SJSA1 (cell line): ENCODE measurements around the gene PCLO. TPM values are rescaled to one million over a fixed set of nuclear protein-coding genes. Genes with fewer than 3 reads are reported as not detected.
"Not testable (repeated sequence)": the region's sequence is repeated elsewhere in the genome, so short reads cannot be mapped to it uniquely, and the experiment has no call there.

Experiments
- DNase-seq, 2 experiments: peaks; one replicate each; pipeline ENCODE4 v3.0.0-alpha.2; 2015 to 2020; ENCODE audit warnings: low spot score in 2 of 2, low read depth in 1 of 2
- H3K27ac ChIP-seq: fragments of 250-450 bp; sonication (Bioruptor Pico); 2 replicates; pipeline ENCODE4 v1.5.1; 2020; ENCODE audit warnings: mild to moderate bottlenecking, moderate library complexity
- H3K27me3 ChIP-seq: fragments of 250-450 bp; sonication (Bioruptor Pico); replicated peaks from 2 replicates; pipeline ENCODE4 v1.5.1; 2020; ENCODE audit warnings: mild to moderate bottlenecking, moderate library complexity
- H3K36me3 ChIP-seq: fragments of 250-450 bp; sonication (Bioruptor Pico); 2 replicates; pipeline ENCODE4 v1.5.1; 2020; ENCODE audit warnings: mild to moderate bottlenecking
- H3K4me1 ChIP-seq: fragments of 250-450 bp; sonication (Bioruptor Pico); replicated peaks from 2 replicates; pipeline ENCODE4 v1.6.1; 2021; ENCODE audit warnings: mild to moderate bottlenecking
- H3K4me3 ChIP-seq: fragments of 250-450 bp; sonication (Bioruptor Pico); 2 replicates; pipeline ENCODE4 v1.5.1; 2020; ENCODE audit warnings: mild to moderate bottlenecking
- H3K9me3 ChIP-seq: fragments of 250-450 bp; sonication (Bioruptor Pico); replicated peaks from 2 replicates; pipeline ENCODE4 v1.5.1; 2020; ENCODE audit warnings: mild to moderate bottlenecking
- total RNA-seq: library from RNA; depleted of rRNA; stranded (reverse); fragments of >200 nt; shearing (Covaris generic); gene quantifications from 2 replicates; pipeline ENCODE4 v1.2.3, GENCODE V29; 2014

The PCLO gene
- total RNA-seq, 1 experiment from 2014 or later = 1.1 TPM

GRCh38 chr7:83058667-83059066 lies 104.0 kb downstream of the PCLO start:
- DNase-seq = no peak
- no peaks in the 10 kb centered on the region for H3K4me1 ChIP-seq
- no peaks in the 10 kb centered on the region for H3K36me3 ChIP-seq
- H3K4me3 ChIP-seq = no peak overlapping the region
- H3K9me3 ChIP-seq = no peaks in the 10 kb centered on the region
- H3K27me3 ChIP-seq = no peaks in the 10 kb centered on the region
- no peak overlapping the region for H3K27ac ChIP-seq

GRCh38 chr7:83055197-83055596 lies 107.5 kb downstream of the PCLO start:
- Histone ChIP-seq H3K36me3 (no peaks in the 10 kb centered on the region), H3K9me3 (no peaks in the 10 kb centered on the region), H3K27me3 (no peaks in the 10 kb centered on the region; the same call in 1 of the 2 replicates)

GRCh38 chr7:83054472-83054871 lies 108.2 kb downstream of the PCLO start:
- no peaks in the 10 kb centered on the region for H3K9me3 ChIP-seq
- H3K4me3 ChIP-seq = no peak overlapping the region
- no peaks in the 10 kb centered on the region; the same call in 1 of the 2 replicates for H3K27me3 ChIP-seq
- no peaks in the 10 kb centered on the region for H3K4me1 ChIP-seq
- no peak for DNase-seq
- H3K27ac ChIP-seq = no peak overlapping the region
- H3K36me3 ChIP-seq = no peaks in the 10 kb centered on the region

More at GRCh38 chr7:83055197-83055596, 107.5 kb downstream of the PCLO start:
- H3K27ac ChIP-seq = no peak overlapping the region
- no peaks in the 10 kb centered on the region for H3K4me1 ChIP-seq
- no peak for DNase-seq
- H3K4me3 ChIP-seq = no peak overlapping the region

- Histone ChIP-seq H3K9me3 (no peaks in the 10 kb centered on the region), H3K27me3 (no peaks in the 10 kb centered on the region; the same call in 1 of the 2 replicates), H3K27ac (no peak overlapping the region), H3K36me3 (no peaks in the 10 kb centered on the region), H3K4me1 (no peaks in the 10 kb centered on the region), H3K4me3 (no peak overlapping the region)
- DNase-seq = no peak
Measured at GRCh38 chr7:83053965-83054364, 108.7 kb downstream of the PCLO start.

GRCh38 chr7:83040484-83040883 lies 122.2 kb downstream of the PCLO start:
- no peaks in the 10 kb centered on the region for H3K4me1 ChIP-seq
- H3K27ac ChIP-seq = no peak overlapping the region
- H3K36me3 ChIP-seq = no peaks in the 10 kb centered on the region
- no peaks in the 10 kb centered on the region for H3K9me3 ChIP-seq
- no peak overlapping the region for H3K4me3 ChIP-seq
- no peaks in the 10 kb centered on the region for H3K27me3 ChIP-seq
- no peak for DNase-seq

GRCh38 chr7:83038787-83039186 lies 123.9 kb downstream of the PCLO start:
- Histone ChIP-seq H3K36me3 (no peaks in the 10 kb centered on the region), H3K27ac (no peak overlapping the region), H3K27me3 (no peaks in the 10 kb centered on the region), H3K4me1 (no peaks in the 10 kb centered on the region), H3K9me3 (no peaks in the 10 kb centered on the region), H3K4me3 (no peak overlapping the region)
- peak in 1 of 2 experiments; percentile 10 for DNase-seq

- H3K4me1 ChIP-seq = no peaks in the 10 kb centered on the region
- no peak for DNase-seq
- no peak overlapping the region for H3K4me3 ChIP-seq
- H3K9me3 ChIP-seq = no peaks in the 10 kb centered on the region
- no peak overlapping the region for H3K27ac ChIP-seq
- no peaks in the 10 kb centered on the region for H3K36me3 ChIP-seq
- H3K27me3 ChIP-seq = no peaks in the 10 kb centered on the region
Measured at GRCh38 chr7:83036721-83037380, 125.8 kb downstream of the PCLO start.

- Histone ChIP-seq H3K4me1 (no peaks in the 10 kb centered on the region), H3K27ac (no peak overlapping the region), H3K27me3 (no peaks in the 10 kb centered on the region), H3K9me3 (no peaks in the 10 kb centered on the region), H3K4me3 (no peak overlapping the region), H3K36me3 (no peaks in the 10 kb centered on the region)
- no peak for DNase-seq
Measured at GRCh38 chr7:83036130-83036529, 126.6 kb downstream of the PCLO start.

GRCh38 chr7:83032195-83032594 lies 130.5 kb downstream of the PCLO start:
- no peak for DNase-seq
- Histone ChIP-seq H3K36me3 (no peaks in the 10 kb centered on the region), H3K4me3 (no peak overlapping the region), H3K27me3 (no peaks in the 10 kb centered on the region), H3K4me1 (no peaks in the 10 kb centered on the region), H3K9me3 (no peaks in the 10 kb centered on the region), H3K27ac (no peak overlapping the region)

GRCh38 chr7:83023817-83024665 lies 138.6 kb downstream of the PCLO start:
- H3K9me3 ChIP-seq, DNase-seq, H3K27ac ChIP-seq, H3K4me1 ChIP-seq, H3K4me3 ChIP-seq, H3K36me3 ChIP-seq, H3K27me3 ChIP-seq: not testable (repeated sequence)

GRCh38 chr7:83021032-83021431 lies 141.7 kb downstream of the PCLO start:
- DNase-seq = no peak
- Histone ChIP-seq H3K27ac (no peak overlapping the region), H3K27me3 (no peaks in the 10 kb centered on the region), H3K4me1 (no peaks in the 10 kb centered on the region), H3K36me3 (no peaks in the 10 kb centered on the region), H3K9me3 (no peaks in the 10 kb centered on the region), H3K4me3 (no peak overlapping the region)

GRCh38 chr7:83020161-83020560 lies 142.5 kb downstream of the PCLO start:
- no peak overlapping the region for H3K4me3 ChIP-seq
- H3K9me3 ChIP-seq = no peaks in the 10 kb centered on the region
- H3K27ac ChIP-seq = no peak overlapping the region
- no peak for DNase-seq
- H3K27me3 ChIP-seq = no peaks in the 10 kb centered on the region
- no peaks in the 10 kb centered on the region for H3K36me3 ChIP-seq
- no peaks in the 10 kb centered on the region for H3K4me1 ChIP-seq

GRCh38 chr7:83015916-83016315 lies 146.8 kb downstream of the PCLO start:
- Histone ChIP-seq H3K9me3 (no peaks in the 10 kb centered on the region), H3K4me3 (no peak overlapping the region), H3K36me3 (no peaks in the 10 kb centered on the region), H3K27me3 (no peaks in the 10 kb centered on the region), H3K27ac (no peak overlapping the region), H3K4me1 (no peaks in the 10 kb centered on the region)
- DNase-seq = no peak

- Histone ChIP-seq H3K27me3 (no peaks in the 10 kb centered on the region), H3K36me3 (no peaks in the 10 kb centered on the region), H3K9me3 (no peaks in the 10 kb centered on the region), H3K4me1 (no peaks in the 10 kb centered on the region), H3K4me3 (no peak overlapping the region), H3K27ac (no peak overlapping the region)
- DNase-seq = no peak
Measured at GRCh38 chr7:83014546-83014945, 148.1 kb downstream of the PCLO start.
